Mucosa of gallbladder (tissue), 1 donor: Measurements from ENCODE around the gene ZNF532. TPM values are rescaled to one million over a fixed set of nuclear protein-coding genes. Genes with fewer than 3 reads are reported as not detected.
"Not testable (repeated sequence)": the region's sequence is repeated elsewhere in the genome, so short reads cannot be mapped to it uniquely, and the experiment has no call there.

Experiments
- DNase-seq: peaks from one replicate; pipeline ENCODE4 v3.0.0-alpha.2; 2020; ENCODE audit warnings: low spot score
- total RNA-seq: library from RNA; stranded (reverse); gene quantifications from one replicate; pipeline ENCODE4 v1.2.1, GENCODE V29; 2021
- donor health status: DM: no; HTN: no; CAD: no.

The ZNF532 gene
- total RNA-seq, 1 donor from 2014 or later: 58.7 TPM

DNA sequence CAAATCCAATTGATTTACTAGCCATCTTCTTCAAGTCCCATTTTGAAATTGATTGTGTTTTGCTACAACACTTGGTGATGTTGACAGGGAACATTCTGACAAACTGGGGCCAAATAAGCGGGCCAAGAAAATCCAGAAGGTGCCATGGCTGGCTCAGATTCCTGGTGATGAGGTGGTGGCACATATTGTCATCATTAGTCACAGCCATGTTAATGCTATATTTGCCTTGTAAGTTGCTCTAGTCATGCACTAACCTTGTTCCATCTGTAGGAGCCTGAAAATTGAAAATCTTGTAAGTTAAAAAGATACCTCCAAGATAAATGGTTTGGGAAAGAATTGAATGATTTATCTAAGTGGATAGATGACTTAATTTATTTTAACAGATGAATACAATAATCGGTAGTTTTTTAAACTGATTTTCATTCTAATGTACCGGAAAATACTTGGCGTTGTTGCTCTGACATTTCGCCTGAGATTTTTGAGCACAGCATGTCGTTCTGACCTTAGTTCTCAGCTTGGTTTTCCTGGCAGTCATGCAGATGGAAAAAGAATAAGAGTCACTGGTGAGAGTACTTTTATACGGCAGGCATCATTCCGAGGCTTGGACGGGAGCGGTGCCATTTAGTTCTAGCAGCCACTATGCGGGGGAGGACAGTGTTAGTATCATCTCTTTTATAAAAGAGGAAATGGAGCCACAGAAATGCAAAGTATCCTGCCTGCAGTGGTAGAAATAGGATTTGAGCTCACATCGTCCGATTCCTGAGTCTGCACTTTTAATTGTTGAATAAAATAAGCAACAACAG lies 133.9 kb downstream of the ZNF532 start:
- DNase-seq: no peak

DNA sequence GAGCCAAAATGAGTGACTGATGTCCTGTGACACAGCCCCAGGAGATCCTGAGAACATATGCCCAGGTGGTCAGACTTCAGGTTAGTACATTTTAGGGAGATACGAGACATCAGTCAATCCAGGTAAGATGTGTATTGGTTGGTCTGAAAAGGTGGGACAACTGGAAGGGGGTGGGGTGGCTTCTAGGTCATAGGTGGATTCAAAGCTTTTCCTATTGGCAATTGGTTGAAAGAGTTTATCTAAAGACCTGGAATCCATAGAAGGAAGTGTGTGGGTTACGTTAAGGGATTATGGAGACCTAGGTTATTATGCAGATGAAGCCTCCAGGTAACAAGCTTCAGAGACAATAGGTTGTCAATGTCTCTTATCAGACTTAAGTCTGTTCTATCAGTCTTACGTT lies 136.5 kb downstream of the ZNF532 start:
- no peak for DNase-seq

GRCh38 chr18:59001721-59002120 lies 137.0 kb downstream of the ZNF532 start:
- no peak for DNase-seq

DNA sequence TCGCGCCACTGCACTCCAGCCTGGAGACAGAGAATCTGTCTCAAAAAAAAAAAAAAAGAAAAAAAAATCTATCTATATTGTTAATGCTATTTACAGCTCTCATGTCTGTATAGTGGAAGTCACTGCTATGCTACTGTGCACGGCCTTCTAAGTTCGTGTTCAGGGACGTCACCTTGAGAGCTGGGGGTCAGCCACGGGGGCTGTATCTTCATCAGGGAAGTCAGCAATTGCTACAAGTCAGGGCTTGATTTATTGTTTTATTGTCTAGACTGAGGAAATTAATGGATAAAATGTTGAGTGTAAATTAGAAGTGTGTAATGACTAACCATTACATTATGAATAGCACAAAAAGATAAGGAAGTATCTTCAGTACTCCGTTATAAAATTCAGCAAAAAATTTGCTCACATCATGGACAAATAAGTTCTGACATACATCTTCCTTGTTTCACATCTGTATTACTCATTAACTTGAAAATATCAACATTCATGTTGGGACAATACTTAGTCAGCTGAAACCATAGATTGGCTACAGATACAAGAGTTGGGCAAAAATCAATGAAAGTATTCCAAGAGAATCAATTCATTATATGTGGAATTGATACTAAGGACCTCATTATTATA lies 138.4 kb downstream of the ZNF532 start:
- no peak for DNase-seq

- peak; percentile 28 for DNase-seq
Observed at GRCh38 chr18:59005262-59005661, 140.6 kb downstream of the ZNF532 start.

DNA sequence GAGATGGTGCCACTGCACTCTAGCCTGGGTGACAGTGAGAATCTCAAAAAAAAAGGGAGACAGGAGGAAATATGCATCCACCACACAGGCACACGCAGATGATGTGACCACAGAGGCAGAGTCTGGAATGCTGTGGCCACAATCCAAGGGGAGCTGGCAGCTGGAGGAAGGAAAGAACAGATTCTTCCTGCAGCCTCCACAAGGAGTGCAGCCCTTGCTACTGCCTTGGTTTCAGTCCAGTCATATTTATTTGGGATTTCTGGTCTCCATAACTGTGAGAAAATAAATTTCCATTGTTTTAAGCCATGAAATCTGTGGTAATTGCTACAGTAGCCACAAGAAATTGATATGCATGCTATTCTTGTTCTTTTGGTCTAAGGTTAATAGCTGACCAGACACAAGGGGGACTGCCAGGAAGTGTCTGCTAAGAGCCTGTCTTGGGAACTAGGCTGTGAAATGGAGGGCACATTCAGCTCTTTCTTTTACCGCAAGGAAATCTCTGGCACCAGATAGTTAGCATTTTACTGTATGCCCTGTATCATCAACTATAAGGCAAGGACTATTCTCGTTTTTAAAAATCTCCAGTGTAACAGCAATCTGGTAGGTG lies 141.9 kb downstream of the ZNF532 start:
- DNase-seq: no peak

- DNase-seq: no peak
Observed at GRCh38 chr18:59008302-59008974, 143.8 kb downstream of the ZNF532 start.

DNA sequence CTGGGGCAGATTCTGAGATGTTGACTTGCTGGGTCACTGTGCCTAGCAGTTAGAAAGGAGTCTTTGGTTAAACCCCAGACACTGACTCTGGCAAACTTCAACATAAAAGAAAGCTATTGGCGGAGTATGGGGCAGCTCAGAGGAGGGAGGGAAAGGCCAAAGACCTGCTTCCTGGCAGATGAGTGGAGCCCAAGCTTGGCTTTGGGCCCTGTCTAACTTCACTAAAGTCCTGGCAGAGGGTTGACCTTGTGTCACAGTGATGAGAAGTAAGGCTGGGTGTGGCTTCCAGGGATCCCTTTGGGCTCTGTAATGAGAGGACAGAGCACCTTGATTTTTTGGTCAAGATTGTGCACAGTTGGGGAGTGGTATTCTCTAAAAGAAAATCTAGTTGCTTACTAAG lies 145.2 kb downstream of the ZNF532 start:
- no peak for DNase-seq

DNA sequence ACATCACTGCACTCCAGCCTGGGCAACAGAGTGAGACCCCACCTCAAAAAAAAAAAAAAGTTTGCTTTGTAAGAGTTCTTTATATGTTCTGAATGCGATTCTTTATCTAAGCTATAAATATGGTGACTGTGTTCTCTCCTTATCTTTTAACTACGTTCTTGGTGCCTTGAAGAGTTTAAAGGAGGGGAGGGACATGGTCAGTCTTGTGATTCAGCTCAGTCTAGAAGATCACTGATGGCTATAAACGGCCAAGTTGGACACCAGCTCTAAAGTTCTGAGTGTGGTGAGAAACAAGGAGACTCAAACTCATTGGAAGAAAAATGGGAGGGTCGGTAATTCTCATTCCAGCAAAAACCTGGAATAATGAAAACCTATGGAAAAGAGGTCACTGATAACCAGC lies 146.6 kb downstream of the ZNF532 start:
- DNase-seq: no peak

DNA sequence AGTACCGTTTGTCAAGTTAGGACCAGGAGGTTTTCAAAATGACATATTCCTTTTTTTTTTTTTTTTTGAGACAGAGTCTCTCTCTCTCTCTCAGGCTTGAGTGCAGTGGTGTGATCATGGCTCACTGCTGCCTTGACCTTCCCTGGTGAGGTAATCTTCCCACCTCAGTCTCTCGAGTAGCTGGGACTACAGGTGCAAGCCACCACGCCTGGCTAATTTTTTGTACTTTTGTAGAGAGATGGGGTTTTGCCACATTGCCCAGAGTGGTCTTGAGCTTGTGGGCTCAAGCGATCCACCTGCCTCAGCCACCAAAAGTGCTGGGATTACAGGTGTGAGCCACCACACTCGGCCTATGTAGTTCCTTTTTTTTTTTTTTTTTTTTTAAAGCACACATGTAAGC lies 147.1 kb downstream of the ZNF532 start:
- no peak for DNase-seq

DNA sequence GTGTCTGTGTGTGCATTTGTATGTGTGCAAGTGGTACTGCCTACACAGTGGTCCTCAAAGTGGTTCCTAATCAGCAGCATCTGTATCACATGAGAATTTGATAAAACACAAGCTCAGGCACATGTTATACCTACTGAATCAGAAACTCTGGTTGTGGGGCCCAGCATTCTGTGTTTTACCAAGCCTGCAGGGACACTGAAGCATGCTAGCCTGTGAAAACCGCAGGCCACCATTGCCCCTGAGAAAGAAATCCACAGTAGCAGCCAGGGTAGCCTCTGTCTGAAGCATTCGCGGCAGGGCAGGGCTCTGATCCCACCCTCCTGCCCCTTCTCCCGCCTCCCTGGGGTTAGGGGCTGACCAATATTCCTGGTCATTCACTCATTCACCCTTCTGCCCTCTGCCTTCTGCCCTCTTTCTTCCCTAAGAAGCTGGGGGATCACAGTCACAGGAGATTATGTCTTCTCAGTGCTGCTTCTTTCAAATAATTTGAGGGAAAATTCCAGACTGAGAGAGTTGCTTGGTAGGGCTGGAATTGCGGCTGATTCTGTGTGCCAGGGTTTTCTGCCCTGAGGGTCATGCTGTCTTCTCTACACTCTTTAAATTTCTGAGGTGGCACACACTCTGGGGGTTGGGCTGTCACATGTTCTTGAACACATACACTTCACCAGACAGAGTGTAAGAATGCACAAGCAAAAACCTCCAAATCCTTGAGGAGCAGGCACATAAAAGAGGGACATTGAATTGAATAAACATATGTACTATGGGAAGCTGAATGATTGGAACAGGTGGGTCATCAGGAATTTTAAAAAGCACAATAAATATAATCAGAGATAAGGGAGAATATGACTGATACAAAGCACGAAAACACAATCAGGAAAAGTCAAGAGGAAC lies 148.4 kb downstream of the ZNF532 start:
- no peak for DNase-seq

- DNase-seq: no peak
Observed at GRCh38 chr18:59013744-59014143, 149.1 kb downstream of the ZNF532 start.

DNA sequence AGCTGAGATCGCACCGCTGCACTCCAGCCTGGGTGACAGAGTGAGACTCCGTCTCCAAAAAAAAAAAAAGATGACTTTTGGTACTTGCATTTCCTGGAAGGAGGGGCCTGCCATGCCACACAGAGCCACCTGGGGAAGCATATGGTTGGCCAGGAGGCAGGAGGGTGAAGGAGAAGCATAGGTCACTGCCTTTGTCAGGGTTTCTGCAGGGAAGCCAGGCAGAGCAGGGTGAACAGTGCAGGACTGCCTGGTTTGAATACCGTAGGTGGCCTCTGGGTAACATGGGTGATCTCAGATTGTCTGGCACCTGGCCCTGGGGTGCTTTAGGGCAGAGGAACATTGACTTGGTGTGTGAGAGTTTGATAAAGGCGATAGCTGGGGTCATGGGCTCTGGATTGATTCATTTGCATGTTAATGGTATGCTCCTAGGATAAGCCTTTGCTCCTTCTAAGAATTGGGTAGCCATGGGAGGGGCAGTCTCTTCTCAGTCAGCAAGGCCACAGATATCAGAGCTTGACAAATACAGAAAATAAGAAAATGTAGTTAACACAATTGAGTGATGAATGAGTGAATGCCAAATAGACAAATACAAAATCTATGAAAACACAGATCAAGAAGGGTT lies 151.0 kb downstream of the ZNF532 start:
- no peak for DNase-seq

DNA sequence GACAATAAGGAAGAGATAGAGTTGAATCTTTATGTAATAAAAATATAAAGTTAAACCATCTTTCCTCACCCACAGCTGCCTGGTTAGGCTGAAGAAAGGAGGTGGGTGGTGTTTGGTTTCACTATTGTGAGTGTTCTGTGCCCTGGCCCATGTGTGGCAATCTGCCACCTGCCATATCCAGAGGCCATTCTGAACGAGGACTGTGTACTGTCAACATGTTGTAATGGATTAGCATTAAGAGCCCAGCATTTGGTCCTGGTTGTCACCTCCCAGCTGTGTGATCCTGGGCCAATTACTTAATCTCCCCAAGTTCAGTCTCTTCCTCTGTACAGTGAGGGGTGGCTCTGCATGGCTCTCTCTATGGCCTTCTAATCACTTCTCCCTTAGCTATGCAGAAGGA lies 156.8 kb downstream of the ZNF532 start:
- no peak for DNase-seq

GRCh38 chr18:59022167-59022945 lies 157.7 kb downstream of the ZNF532 start:
- DNase-seq: no peak

- DNase-seq: no peak
Observed at GRCh38 chr18:59024829-59025228, 160.2 kb downstream of the ZNF532 start.

DNA sequence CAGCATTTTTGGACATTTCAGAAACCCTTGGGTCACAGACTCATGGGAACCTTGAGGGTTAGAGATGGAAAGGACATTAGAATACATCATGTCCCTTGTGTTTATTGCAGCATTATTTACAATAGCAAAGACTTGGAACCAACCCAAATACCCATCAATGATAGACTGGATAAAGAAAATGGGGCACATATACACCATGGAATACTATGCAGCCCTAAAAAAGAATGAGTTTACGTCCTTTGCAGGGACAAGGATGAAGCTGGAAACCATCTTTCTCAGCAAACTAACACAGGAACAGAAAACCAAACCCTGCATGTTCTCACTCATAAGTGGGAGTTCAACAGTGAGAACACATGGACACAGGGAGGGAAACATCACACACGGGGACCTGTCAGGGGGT lies 160.9 kb downstream of the ZNF532 start:
- DNase-seq: not testable (repeated sequence)

GRCh38 chr18:59026364-59026763 lies 161.7 kb downstream of the ZNF532 start:
- no peak for DNase-seq

GRCh38 chr18:59026831-59027410 lies 162.2 kb downstream of the ZNF532 start:
- no peak for DNase-seq
